Camera-type eye (tissue), 1 donor: Measurements from ENCODE around the gene UBFD1. TPM values are rescaled to one million over a fixed set of nuclear protein-coding genes. Genes with fewer than 3 reads are reported as not detected.

Experiments used
- total RNA-seq: library from RNA; depleted of rRNA; stranded (reverse); fragments of >200 nt; gene quantifications from one replicate; pipeline ENCODE4 v1.2.3, GENCODE V29; 2014

Gene UBFD1, protein sequence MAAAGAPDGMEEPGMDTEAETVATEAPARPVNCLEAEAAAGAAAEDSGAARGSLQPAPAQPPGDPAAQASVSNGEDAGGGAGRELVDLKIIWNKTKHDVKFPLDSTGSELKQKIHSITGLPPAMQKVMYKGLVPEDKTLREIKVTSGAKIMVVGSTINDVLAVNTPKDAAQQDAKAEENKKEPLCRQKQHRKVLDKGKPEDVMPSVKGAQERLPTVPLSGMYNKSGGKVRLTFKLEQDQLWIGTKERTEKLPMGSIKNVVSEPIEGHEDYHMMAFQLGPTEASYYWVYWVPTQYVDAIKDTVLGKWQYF
- total RNA-seq, result 157 TPM

DNA sequence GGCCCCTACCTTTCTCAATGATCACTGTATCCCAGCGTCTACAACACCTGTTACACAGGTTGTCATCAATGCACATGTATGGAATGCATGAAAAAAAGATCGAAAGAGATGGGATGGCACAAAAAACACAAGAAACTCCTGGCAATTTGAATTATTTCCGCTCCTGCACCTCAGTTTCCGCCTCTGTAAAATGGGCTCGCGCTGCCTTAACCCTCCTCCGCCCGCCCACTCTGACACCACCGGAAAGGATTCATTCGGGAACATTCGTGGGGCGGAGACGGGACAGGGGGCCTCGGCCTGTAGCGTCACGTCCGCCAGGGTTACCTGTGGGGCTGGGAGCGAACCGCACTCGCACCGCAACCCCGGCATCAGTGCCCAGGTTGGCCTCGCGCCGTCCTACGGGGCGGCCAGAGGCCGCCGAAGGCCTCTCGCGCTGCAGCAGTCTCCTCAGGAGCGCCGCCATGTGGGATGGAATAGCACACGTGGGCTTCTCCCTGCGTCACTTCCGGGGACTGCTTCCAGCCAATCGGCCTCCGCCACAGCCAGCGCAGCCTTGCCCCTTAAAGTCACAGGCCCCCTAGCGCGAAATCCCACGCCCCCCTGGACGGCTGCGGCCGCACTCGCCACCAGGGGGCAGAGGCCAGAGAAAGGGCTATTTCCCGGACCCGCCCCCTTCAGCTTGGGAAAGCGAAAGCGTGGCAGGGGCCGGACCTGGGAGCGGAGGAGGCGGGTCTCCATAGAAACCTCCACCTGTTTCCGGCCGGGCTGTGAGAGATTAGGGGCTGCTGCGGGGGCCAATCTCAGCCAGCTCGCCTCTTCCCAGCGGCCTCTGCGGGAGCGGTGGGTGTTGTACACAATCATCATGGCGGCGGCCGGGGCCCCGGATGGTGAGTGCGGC is at the start of gene UBFD1, which contains the start of gene EARS2:
UBFD1 (plus strand) TSS at position 847 of the 898 bp plus-strand sequence; CDS start at position 863, 16 bp downstream.
EARS2 (minus strand) TSS at position 470 of the 898 bp plus-strand sequence; CDS start at position 463, 7 bp downstream.

DNA sequence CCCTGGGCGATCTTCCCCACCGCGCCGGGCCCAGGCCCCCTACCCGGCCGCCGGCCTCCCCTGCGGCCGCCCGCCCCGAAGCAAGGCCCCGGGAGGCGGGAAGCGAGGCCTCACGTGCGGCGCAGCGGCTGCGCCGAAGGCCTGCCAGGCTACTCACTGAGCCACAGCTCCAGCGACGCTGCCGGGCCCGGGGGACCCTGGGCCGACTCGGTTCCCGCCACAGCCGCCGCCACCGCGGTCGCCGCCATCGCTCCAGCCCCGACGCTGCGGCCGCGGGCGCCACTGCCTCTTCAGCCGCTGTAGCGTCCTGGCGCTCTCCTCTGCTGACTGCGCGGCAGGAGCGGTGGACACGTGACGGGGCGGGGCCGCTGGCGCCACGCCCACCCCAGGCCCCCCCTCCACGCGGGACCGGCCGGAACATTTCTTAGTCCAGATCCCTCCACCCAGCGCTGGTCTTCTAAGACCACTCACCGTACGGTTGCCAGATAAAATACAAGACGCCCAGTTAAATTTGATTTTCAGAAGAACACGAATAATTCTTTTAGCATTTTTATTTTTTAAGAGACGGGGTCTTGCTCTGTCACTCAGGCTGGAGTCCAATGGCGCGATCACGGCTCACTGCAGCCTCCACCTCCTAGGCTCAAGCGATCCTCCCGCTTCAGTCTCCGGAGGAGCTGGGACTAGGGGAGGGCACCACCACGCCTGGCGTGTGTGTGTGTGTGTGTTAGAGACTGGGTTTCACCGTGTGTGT is 47.2 kb upstream of the UBFD1 start, which contains the start of gene GGA2:
GGA2 (minus strand) TSS at position 331 of the 751 bp plus-strand sequence; CDS start at position 248, 83 bp downstream.

DNA sequence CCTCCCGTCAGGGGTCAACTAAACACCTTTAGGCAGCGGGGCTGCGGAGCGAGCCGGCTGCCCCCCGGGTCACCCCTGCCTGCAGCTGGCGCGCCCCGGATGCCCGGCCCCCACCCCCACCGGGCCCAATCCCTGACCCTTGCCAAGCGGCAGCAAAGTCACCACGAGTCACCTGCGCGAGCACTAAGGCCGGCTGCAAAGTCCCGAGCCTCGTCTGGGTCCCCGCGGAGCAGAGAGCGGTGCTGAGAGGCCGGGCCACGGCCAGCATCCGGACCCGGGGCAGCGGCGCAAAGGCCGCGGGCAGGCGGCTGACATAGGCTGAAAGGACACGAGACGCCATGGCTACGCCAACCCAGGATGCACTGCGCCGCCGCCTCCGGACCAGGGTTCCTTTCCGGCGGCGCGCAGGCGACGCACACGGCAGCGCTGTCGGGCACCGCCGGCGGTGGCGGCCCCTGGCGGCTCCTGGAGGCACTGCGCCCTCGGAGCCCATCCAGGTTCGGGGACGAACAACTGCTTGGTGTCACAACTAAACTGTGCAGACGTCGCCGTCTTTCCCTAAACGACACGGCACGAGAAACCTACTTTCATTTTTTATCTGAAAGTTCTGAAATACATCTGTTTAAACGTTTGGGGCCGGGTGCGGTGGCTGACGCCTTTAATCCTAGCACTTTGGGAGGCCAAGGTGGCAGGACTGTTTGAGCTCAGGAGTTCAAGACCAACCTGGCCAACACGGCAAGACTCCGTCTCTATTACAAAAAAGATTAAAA is 38.6 kb downstream of the UBFD1 start, which contains the start of gene NDUFAB1:
NDUFAB1 (minus strand) TSS at position 366 of the 770 bp plus-strand sequence; CDS start at position 340, 26 bp downstream.

Other genes starting within 250 kb of the UBFD1 start
- 41.7 TPM for gene COG7, start 104.5 kb upstream of the UBFD1 start, total RNA-seq
- gene GGA2, start 47.2 kb upstream of the UBFD1 start, total RNA-seq, result 163 TPM
- gene EARS2, start 377 bp upstream of the UBFD1 start, total RNA-seq, result 32.5 TPM
- gene NDUFAB1, start 38.6 kb downstream of the UBFD1 start, total RNA-seq, result 41.3 TPM
- gene PALB2, start 83.6 kb downstream of the UBFD1 start, total RNA-seq, result 15.6 TPM
- 69.8 TPM for gene DCTN5, start 83.7 kb downstream of the UBFD1 start, total RNA-seq
- 9.0 TPM for gene PLK1, start 121.2 kb downstream of the UBFD1 start, total RNA-seq
- 0.38 TPM for gene ERN2, start 155.5 kb downstream of the UBFD1 start, total RNA-seq
- 0.49 TPM for gene CHP2, start 197.3 kb downstream of the UBFD1 start, total RNA-seq